HepG2 (cell line): ENCODE results near the gene TMEM167B. TPM values are rescaled to one million over a fixed set of nuclear protein-coding genes. Genes with fewer than 3 reads are reported as not detected.

Source experiments
- CBX5 ChIP-seq: sonication (generic); formaldehyde crosslinking; IDR thresholded peaks from 2 replicates; pipeline ENCODE4 v1.4.0; 2020; ENCODE audit warnings: missing genetic modification reagents, borderline replicate concordance
- ELF3 ChIP-seq: IDR thresholded peaks from 2 replicates; pipeline ENCODE4 v1.6.1; 2016; ENCODE audit warnings: missing genetic modification reagents, missing compliant biosample characterization
- FOXC1 ChIP-seq: sonication (generic); formaldehyde crosslinking; IDR thresholded peaks from 2 replicates; pipeline ENCODE4 v1.8.0; 2022; ENCODE audit warnings: mild to moderate bottlenecking, missing genetic modification reagents, borderline replicate concordance
- HNF4A ChIP-seq: sonication (generic); formaldehyde crosslinking; IDR thresholded peaks from 2 replicates; pipeline ENCODE4 v1.4.0; 2020; ENCODE audit warnings: missing genetic modification reagents
- MAFF ChIP-seq: IDR thresholded peaks from 2 replicates; pipeline ENCODE4 v1.6.1; 2011; ENCODE audit warnings: low read depth, low read length, improper control_type of control experiment
- MAZ ChIP-seq, 2 experiments: sonication (generic) in 1 of 2; formaldehyde crosslinking in 1 of 2; IDR thresholded peaks; 2 replicates each; pipeline versions ENCODE4 v1.5.0 to v1.6.1; 2012 to 2020; ENCODE audit warnings: low read depth in 2 of 2, mild to moderate bottlenecking in 2 of 2, borderline replicate concordance in 1 of 2, improper control_type of control experiment in 1 of 2, low read length in 1 of 2, missing genetic modification reagents in 1 of 2, moderate library complexity in 1 of 2
- SAFB2 ChIP-seq: sonication (generic); formaldehyde crosslinking; IDR thresholded peaks from 2 replicates; pipeline ENCODE4 v1.5.1; 2020; ENCODE audit warnings: missing genetic modification reagents, low read depth, mild to moderate bottlenecking, borderline replicate concordance
- SIX4 ChIP-seq: sonication (generic); formaldehyde crosslinking; IDR thresholded peaks from 2 replicates; pipeline ENCODE4 v1.4.0; 2020; ENCODE audit warnings: missing genetic modification reagents
- TFDP2 ChIP-seq: sonication (generic); formaldehyde crosslinking; IDR thresholded peaks from 2 replicates; pipeline ENCODE4 v1.4.0; 2020; ENCODE audit warnings: missing genetic modification reagents
- ZNF101 ChIP-seq: sonication (generic); formaldehyde crosslinking; IDR thresholded peaks from 2 replicates; pipeline ENCODE4 v1.4.0; 2020; ENCODE audit warnings: mild to moderate bottlenecking, low read depth, missing genetic modification reagents, borderline replicate concordance
- ZNF142 ChIP-seq: sonication (generic); formaldehyde crosslinking; IDR thresholded peaks from 2 replicates; pipeline ENCODE4 v1.4.0; 2020; ENCODE audit warnings: missing genetic modification reagents
- ZNF317 ChIP-seq: sonication (generic); formaldehyde crosslinking; IDR thresholded peaks from 2 replicates; pipeline ENCODE4 v1.5.0; 2020; ENCODE audit warnings: mild to moderate bottlenecking, missing genetic modification reagents
- ZNF430 ChIP-seq: sonication (generic); formaldehyde crosslinking; IDR thresholded peaks from 2 replicates; pipeline ENCODE4 v1.9.0; 2021; ENCODE audit warnings: mild to moderate bottlenecking, missing genetic modification reagents
- ZNF546 ChIP-seq: sonication (generic); formaldehyde crosslinking; conservative IDR thresholded peaks from 2 replicates; pipeline ENCODE4 v1.8.1; 2023; ENCODE audit warnings: mild to moderate bottlenecking, missing genetic modification reagents
- ZNF615 ChIP-seq: sonication (generic); formaldehyde crosslinking; IDR thresholded peaks from 2 replicates; pipeline ENCODE4 v1.5.0; 2020; ENCODE audit warnings: mild to moderate bottlenecking, missing genetic modification reagents, borderline replicate concordance
- ZNF660 ChIP-seq: sonication (generic); formaldehyde crosslinking; IDR thresholded peaks from 2 replicates; pipeline ENCODE4 v1.5.1; 2020; ENCODE audit warnings: mild to moderate bottlenecking, low read depth, missing genetic modification reagents, borderline replicate concordance
- ZNF772 ChIP-seq: sonication (generic); formaldehyde crosslinking; IDR thresholded peaks from 2 replicates; pipeline ENCODE4 v1.5.0; 2020; ENCODE audit warnings: mild to moderate bottlenecking, missing genetic modification reagents
- ZNF792 ChIP-seq: IDR thresholded peaks from 2 replicates; pipeline ENCODE4 v1.6.1; 2016
- ZNF891 ChIP-seq: sonication (generic); formaldehyde crosslinking; IDR thresholded peaks from 2 replicates; pipeline ENCODE4 v1.5.0; 2020; ENCODE audit warnings: mild to moderate bottlenecking, missing genetic modification reagents
- ZSCAN29 ChIP-seq: sonication (generic); formaldehyde crosslinking; conservative IDR thresholded peaks from 2 replicates; pipeline ENCODE4 v1.4.0; 2020; ENCODE audit warnings: mild to moderate bottlenecking, missing genetic modification reagents
- polyA plus RNA-seq, 8 experiments: library from polyadenylated mRNA; depleted of rRNA in 3 of 8; stranded (reverse) in 7 of 8; unstranded in 1 of 8; fragments of >200 nt; fragmentation: Illumina TruSeq in 4 of 8; extraction: Trizol in 4 of 8; gene quantifications; 2 replicates each; pipeline versions ENCODE4 v1.2.1 to v1.2.3, GENCODE V29; 2011 to 2016; ENCODE audit warnings: low read depth in 4 of 8, missing spikeins in 1 of 8, mixed read lengths in 1 of 8; ENCODE audit not compliant: insufficient read depth in 1 of 8
- total RNA-seq, 5 experiments: library from RNA; depleted of rRNA; stranded (reverse); fragments of >200 nt; fragmentation: Illumina TruSeq; extraction: Trizol; gene quantifications; 2 replicates each; pipeline ENCODE4 v1.2.3, GENCODE V29; 2016; ENCODE audit warnings: low read depth in 1 of 5

Gene TMEM167B
- total and polyA plus RNA-seq, 2 of the 13 experiments (the other 11 are each of a cell fraction or from before 2014, with no cell fraction given) = 9.5 to 22.4 TPM

GRCh38 chr1:109084563-109085517 is 5.7 kb upstream of the TMEM167B start (continued):
- TF ChIP-seq SIX4 (CRISPR knock-in tag) = no peak
- TF ChIP-seq SAFB2 (CRISPR knock-in tag) = no peak
- TF ChIP-seq ELF3 (CRISPR knock-in tag) = no peak
- TF ChIP-seq HNF4A (CRISPR knock-in tag) = peak; percentile 25; the same call in 1 of the 2 replicates
- 0 out of 2 replicates have a peak, but pooled peaks have one; percentile 46 for TF ChIP-seq ZNF891 (CRISPR knock-in tag)
- TF ChIP-seq ZNF660 = no peak
- no peak for TF ChIP-seq ZNF546 (CRISPR knock-in tag)
- no peak for TF ChIP-seq ZNF430 (CRISPR knock-in tag)
- TF ChIP-seq TFDP2 (CRISPR knock-in tag) = no peak
- no peak for TF ChIP-seq ZNF317 (CRISPR knock-in tag)
- TF ChIP-seq ZNF615 (CRISPR knock-in tag) = no peak
- TF ChIP-seq ZSCAN29 (CRISPR knock-in tag) = no peak
- no peak for TF ChIP-seq ZNF772 (CRISPR knock-in tag)
- TF ChIP-seq ZNF101 (CRISPR knock-in tag) = no peak
- no peak for TF ChIP-seq CBX5 (CRISPR knock-in tag)
- TF ChIP-seq FOXC1 (CRISPR knock-in tag) = no peak
- TF ChIP-seq ZNF792 = no peak
- no peak for TF ChIP-seq ZNF142 (CRISPR knock-in tag)
- no peak for TF ChIP-seq MAZ (IDR thresholded peaks at IDR 0.05; ENCODE audit: borderline replicate concordance, low read depth, low read length)
- TF ChIP-seq MAZ (CRISPR knock-in tag; IDR thresholded peaks at IDR 0.05; ENCODE audit: low read depth) = no peak
- TF ChIP-seq MAFF = peak; percentile 33; the same call in 1 of the 2 replicates
